Measurements from ENCODE around the gene PPP3R2.
A peak's percentile ranks its signal among the peaks of the same experiment; 100 is the strongest.

PPP3R2 gene

GRCh38 chr9:101601904-101602765 lies 7.4 kb upstream of the PPP3R2 start:
- TF ChIP-seq BACH2 (CRISPR knock-in tag; IDR thresholded peaks at IDR 0.05; ENCODE audit: borderline replicate concordance) (no peak), OSR1 (CRISPR knock-in tag; IDR thresholded peaks at IDR 0.05) (no peak), RARB (CRISPR knock-in tag; IDR thresholded peaks at IDR 0.05) (no peak), TCF4 (CRISPR knock-in tag; IDR thresholded peaks at IDR 0.05; ENCODE audit: borderline replicate concordance) (no peak), ZC3H10 (CRISPR knock-in tag; IDR thresholded peaks at IDR 0.05) (no peak), ZFP3 (CRISPR knock-in tag; IDR thresholded peaks at IDR 0.05) (no peak)
- ATAC-seq: peak; percentile 97

DNA sequence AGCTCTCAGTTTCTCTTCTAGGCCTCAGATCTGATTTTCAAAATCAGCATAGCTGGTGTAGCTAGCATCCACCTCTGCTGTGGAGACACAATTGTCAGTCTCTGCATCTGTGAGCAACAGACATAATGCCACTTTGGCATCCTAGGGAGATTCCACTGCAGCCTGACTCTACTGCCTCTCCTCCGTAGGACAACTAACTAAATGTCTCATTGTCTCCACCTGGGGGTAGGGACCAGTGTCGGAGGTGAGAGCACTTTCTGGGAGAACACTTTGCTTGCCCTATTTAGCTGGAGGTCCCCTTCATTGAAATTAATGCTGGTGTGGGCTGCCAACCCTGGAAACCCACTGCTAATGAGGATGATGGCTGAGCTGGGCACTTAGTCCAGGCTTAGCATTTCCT lies 1.4 kb downstream of the PPP3R2 start:
- ATAC-seq: no peak
- TF ChIP-seq ISL1 (CRISPR knock-in tag; IDR thresholded peaks at IDR 0.05) (no peak), GLIS3 (CRISPR knock-in tag; IDR thresholded peaks at IDR 0.05) (no peak), ZNF70 (CRISPR knock-in tag; IDR thresholded peaks at IDR 0.05) (no peak), ARNTL (CRISPR knock-in tag; IDR thresholded peaks at IDR 0.05; ENCODE audit: borderline replicate concordance, low read depth) (no peak), CSRNP3 (CRISPR knock-in tag; IDR thresholded peaks at IDR 0.05) (no peak), POU6F1 (CRISPR knock-in tag; IDR thresholded peaks at IDR 0.05; ENCODE audit: borderline replicate concordance, low read depth) (no peak), ZC3H10 (CRISPR knock-in tag; IDR thresholded peaks at IDR 0.05) (no peak)

DNA sequence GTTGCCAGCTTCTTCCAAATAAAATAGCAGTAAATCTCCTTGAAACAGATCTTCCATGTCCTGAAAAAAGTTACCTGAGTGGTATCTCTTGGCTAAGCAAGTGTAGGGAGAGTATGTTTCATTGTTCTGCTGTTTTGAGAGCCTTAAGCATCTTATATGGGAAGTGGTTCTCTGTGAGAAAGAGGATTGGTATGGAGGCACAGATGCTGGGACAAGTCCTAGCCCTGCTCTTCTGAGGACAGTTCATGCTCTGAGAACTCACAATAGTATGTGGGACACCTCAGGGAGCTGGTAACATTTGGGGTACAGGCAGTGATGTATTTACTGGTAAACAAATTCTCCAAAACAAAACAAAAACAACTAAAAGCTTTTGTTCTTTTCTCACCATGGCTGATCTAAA lies 2.0 kb downstream of the PPP3R2 start:
- no peak for ATAC-seq
- TF ChIP-seq ZNF565 (CRISPR knock-in tag; conservative IDR thresholded peaks at IDR 0.05; ENCODE audit: low read depth) (no peak), TCF4 (CRISPR knock-in tag; IDR thresholded peaks at IDR 0.05; ENCODE audit: borderline replicate concordance) (no peak), ZFP3 (CRISPR knock-in tag; IDR thresholded peaks at IDR 0.05) (no peak), ISL1 (CRISPR knock-in tag; IDR thresholded peaks at IDR 0.05) (no peak), OSR1 (CRISPR knock-in tag; IDR thresholded peaks at IDR 0.05) (no peak), TOX (CRISPR knock-in tag; IDR thresholded peaks at IDR 0.05; ENCODE audit: borderline replicate concordance) (no peak), ESRRG (CRISPR knock-in tag; IDR thresholded peaks at IDR 0.05) (no peak), ZC3H10 (CRISPR knock-in tag; IDR thresholded peaks at IDR 0.05) (no peak), SNAI2 (CRISPR knock-in tag; IDR thresholded peaks at IDR 0.05) (no peak), ZFP30 (CRISPR knock-in tag; IDR thresholded peaks at IDR 0.05) (no peak)
- TF ChIP-seq, protein P1, sequence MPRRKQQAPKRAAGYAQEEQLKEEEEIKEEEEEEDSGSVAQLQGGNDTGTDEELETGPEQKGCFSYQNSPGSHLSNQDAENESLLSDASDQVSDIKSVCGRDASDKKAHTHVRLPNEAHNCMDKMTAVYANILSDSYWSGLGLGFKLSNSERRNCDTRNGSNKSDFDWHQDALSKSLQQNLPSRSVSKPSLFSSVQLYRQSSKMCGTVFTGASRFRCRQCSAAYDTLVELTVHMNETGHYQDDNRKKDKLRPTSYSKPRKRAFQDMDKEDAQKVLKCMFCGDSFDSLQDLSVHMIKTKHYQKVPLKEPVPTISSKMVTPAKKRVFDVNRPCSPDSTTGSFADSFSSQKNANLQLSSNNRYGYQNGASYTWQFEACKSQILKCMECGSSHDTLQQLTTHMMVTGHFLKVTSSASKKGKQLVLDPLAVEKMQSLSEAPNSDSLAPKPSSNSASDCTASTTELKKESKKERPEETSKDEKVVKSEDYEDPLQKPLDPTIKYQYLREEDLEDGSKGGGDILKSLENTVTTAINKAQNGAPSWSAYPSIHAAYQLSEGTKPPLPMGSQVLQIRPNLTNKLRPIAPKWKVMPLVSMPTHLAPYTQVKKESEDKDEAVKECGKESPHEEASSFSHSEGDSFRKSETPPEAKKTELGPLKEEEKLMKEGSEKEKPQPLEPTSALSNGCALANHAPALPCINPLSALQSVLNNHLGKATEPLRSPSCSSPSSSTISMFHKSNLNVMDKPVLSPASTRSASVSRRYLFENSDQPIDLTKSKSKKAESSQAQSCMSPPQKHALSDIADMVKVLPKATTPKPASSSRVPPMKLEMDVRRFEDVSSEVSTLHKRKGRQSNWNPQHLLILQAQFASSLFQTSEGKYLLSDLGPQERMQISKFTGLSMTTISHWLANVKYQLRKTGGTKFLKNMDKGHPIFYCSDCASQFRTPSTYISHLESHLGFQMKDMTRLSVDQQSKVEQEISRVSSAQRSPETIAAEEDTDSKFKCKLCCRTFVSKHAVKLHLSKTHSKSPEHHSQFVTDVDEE (CRISPR knock-in tag; IDR thresholded peaks at IDR 0.05): no peak

DNA sequence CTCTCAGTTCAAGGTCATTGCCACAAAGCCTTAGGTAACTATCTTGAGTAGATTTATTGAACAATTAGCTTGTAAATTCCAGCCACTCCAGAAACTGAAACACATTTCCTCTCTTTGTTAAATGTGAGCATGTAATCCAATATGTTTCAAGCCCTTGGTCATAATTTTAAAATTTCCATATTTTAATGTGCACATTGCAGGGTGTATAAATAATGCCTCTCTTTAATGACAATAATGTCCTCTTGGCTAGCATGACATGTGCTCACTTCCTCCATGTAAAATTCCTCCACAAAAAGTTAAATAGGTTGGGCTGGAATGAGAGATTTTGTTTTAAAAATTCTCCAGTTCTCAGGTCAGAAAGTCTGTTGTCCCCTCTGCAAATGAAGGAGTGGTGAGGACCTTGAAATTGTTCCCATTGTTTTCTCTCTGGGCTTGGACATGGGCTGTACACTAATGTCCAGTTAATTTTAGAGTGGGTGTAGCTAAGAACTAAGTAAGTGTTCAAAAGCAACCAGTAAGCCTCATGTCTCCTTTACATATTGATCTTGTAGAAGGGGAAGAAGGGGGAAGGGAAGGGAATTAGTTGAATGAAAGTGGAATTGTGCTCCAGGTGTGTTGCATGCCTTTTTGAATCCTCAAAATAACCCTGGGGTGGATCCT lies 2.9 kb downstream of the PPP3R2 start:
- TF ChIP-seq ZFP30 (CRISPR knock-in tag; IDR thresholded peaks at IDR 0.05): no peak
- TF ChIP-seq POU6F1 (CRISPR knock-in tag; IDR thresholded peaks at IDR 0.05; ENCODE audit: borderline replicate concordance, low read depth): no peak
- no peak for TF ChIP-seq ESRRG (CRISPR knock-in tag; IDR thresholded peaks at IDR 0.05)
- no peak for TF ChIP-seq BACH2 (CRISPR knock-in tag; IDR thresholded peaks at IDR 0.05; ENCODE audit: borderline replicate concordance)
- no peak for TF ChIP-seq PATZ1 (CRISPR knock-in tag; IDR thresholded peaks at IDR 0.05; ENCODE audit: borderline replicate concordance)
- TF ChIP-seq ZNF70 (CRISPR knock-in tag; IDR thresholded peaks at IDR 0.05): no peak
- no peak for TF ChIP-seq ZC3H10 (CRISPR knock-in tag; IDR thresholded peaks at IDR 0.05)
- TF ChIP-seq, protein P1 (CRISPR knock-in tag; IDR thresholded peaks at IDR 0.05): no peak
- TF ChIP-seq OSR1 (CRISPR knock-in tag; IDR thresholded peaks at IDR 0.05): no peak
- no peak for TF ChIP-seq TCF4 (CRISPR knock-in tag; IDR thresholded peaks at IDR 0.05; ENCODE audit: borderline replicate concordance)
- TF ChIP-seq ISL1 (CRISPR knock-in tag; IDR thresholded peaks at IDR 0.05): no peak
- no peak for TF ChIP-seq PPARA (CRISPR knock-in tag; IDR thresholded peaks at IDR 0.05; ENCODE audit: borderline replicate concordance)
- TF ChIP-seq GLIS3 (CRISPR knock-in tag; IDR thresholded peaks at IDR 0.05): no peak
- TF ChIP-seq RARB (CRISPR knock-in tag; IDR thresholded peaks at IDR 0.05): no peak
- ATAC-seq: no peak

All from SK-N-SH treated with all-trans-retinoic acid at 6 μM for 48 hours (cell line).